Stimulated activated CD4-positive, alpha-beta T cell treated with anti-CD3 and anti-CD28 coated beads, Interleukin-1b, Interleukin-23, amount 100 ng/mL, for 48 hours (primary cell): ENCODE results near the gene UVRAG.
"Not testable (repeated sequence)": the region's sequence is repeated elsewhere in the genome, so short reads cannot be mapped to it uniquely, and the experiment has no call there.

Experiments
- DNase-seq: peaks from one replicate; pipeline ENCODE4 v3.0.0-alpha.2; 2020

Gene UVRAG

DNA sequence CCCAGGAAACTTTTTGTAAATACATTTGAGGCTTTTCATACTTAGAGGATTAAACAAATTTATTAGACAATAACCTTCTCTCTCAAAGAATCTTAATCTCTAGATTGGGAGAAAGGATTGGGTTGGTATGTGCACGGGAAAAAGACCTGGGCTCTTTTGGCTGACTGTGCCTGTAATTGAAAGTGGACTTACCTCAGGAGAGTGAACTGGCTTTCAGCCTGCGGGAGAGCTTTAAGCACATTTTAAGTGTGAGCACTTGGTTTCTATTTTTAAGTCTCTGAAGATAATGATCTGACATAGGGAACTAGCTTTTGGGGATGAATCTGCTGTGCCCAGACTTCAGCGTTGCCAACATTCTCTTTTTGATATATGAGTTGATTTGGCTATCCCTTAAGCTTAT lies 35.8 kb downstream of the UVRAG start:
- no peak for DNase-seq

DNA sequence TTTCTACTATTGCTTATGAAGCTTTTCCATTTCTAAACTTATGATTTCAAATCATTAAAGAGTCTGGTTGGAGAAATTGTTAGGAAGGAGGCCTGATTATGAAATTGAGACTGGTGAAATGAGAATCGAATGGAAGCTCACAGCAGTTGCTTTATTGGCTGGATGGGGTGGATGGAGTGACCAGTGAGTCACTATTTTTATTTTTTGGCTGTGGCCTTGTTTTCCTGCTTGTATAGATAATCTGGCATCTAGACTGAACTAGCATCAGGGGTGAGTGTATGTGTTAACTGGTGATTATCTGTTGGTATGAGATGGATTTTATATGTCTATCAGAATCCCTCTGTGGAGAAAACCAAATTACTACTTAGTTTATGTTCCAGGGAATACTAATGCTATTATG lies 36.2 kb downstream of the UVRAG start:
- no peak for DNase-seq

DNA sequence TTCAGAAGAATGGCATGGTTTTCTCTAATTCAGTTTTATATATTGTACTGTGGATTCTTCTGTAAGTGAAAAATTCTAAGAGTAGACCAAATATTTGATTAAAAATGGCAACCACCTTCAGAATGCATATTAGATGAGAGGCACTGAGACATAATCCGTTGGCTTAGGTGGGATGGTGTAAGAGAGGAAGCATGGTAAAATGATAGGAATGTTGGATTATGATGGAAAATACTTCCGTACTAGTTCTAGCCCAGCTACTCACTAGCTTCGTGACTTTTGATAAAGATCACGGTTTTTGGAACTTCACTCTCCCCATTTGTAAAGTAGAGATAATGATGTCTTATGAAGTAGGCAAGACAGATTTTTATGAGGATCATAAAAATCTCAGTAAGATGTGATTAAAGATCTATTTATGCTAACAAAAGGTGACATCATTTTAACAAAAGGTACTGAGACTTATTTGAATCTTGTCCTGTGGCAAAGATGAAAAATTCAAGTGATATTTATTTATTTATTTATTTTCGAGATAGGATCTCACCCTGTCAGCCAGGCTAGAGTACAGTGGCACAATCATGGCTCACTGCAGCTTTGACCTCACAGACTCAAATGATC lies 37.5 kb downstream of the UVRAG start:
- DNase-seq = no peak

DNA sequence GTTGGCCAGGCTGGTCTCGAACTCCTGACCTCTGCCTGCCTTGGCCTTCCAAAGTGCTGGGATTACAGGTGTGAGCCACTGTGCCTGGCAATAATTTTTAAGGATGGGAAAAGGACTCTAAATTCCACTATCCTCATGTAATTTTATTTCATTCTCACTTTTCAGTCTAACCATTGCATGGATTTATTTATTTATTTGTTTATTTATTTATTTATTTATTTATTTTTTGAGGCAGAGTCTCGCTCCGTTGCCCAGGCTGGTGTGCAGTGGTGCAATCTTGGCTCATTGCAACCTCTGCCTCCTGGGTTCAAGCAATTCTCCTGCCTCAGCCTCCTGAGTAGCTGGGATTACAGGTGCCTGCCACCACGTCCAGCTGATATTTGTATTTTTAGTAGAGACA lies 38.6 kb downstream of the UVRAG start:
- DNase-seq = not testable (repeated sequence)

DNA sequence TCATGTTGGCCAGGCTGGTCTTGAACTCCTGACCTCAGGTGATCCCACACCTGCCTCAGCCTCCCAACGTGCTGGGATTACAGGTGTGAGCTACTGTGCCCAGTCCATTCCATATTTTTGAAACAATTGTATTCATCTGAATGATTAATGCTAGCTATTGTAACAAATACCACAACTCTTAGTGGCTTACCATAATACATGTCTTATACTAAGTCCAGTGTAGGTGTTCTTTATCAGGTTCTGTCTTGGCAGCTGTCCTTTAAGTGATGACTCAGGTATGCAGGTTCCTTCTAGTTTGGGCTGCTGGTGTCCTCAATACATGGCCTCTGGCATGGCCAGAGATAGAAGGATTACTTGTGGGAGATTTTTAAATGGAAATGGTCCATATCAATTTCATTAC lies 39.0 kb downstream of the UVRAG start:
- no peak for DNase-seq

DNA sequence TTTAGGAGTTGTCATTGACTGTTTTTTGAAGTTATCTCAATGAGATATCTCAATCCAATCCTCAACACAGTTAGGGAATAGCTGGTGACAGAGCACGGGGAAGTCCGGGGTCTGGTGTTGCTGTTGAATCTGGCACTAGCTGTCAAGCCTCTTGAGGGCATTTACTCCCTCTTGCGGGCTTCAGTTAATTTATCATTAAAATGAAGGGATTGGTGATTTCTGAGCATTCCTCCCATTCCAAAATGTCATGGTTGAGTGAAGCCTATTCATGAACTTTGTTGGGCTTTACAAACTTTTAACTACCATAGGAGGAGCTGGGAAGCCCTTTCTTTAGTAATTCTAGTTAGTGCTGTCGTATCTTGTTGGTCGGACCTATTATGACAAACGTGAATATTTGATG lies 40.2 kb downstream of the UVRAG start:
- DNase-seq = no peak

DNA sequence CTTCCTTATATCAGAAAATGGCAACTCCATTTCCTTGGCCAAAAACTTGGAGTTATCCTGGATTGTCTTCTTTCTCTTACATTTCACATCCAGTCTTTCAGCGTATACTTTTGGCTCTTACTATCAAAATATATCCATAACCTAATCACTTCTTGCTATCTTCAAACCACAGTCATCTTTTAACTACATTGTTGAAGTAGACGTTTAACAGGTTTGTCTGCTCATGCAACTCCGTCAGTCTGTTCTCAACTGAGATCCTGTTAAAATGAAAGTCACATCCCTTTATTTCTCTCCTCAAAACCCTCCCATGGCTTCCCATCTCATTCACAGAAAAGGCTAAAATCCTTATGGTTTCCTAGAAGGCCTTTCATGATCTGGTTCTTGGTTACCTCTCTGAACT lies 41.9 kb downstream of the UVRAG start:
- no peak for DNase-seq

DNA sequence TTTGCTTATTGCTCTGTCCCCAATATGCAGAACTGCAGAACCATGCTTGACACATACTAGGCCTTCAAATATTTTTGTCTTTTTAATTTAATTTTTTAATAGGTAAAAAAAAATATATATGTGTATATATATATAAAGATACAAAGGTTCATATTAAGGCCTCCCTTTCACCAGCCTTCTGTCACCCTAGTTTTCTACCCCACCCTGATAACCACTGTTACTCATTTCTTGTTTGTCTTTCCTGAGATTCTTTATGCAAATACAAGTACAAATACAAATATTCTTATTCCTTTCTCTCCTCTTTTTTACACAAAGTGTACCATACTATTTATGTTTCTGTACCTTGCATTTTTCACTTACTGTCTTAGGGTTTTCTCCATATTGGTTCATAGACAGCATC lies 43.0 kb downstream of the UVRAG start:
- DNase-seq = no peak

DNA sequence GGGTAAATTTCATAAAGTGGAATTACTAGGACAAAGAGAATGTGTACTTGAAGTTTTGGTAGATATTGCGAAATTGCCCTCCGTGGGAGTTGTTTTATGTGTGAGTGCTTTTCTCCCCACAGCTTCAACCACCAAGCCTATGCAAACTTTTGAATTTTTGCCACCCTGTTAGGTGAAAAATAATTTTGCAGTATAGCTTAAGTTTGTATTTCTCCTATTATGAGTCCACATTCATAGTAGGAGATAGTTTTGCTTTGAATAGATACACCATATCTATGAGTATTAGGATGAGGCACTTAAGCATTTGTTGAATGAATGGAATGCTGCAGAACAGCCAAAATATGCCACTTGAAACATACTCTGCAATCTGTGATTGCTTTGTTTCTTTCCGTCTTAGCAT lies 43.6 kb downstream of the UVRAG start:
- no peak for DNase-seq

DNA sequence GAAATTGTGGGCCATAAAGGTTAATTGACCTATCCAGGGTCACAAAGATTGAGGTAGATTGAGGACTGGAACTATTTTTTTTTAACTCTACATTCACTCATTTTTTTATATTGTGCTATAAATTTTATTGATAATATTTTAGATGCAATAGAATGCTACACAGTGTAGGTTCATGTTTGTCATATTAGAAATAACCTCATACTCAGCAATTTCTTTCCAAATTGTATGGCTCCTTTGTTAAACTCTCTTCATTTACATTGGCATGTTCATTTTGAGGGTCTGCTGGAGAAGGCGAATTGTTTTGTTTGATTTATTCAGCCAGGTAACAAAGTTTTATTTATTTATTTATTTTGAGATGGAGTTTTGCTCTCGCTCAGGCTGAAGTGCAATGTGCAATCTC lies 44.6 kb downstream of the UVRAG start:
- no peak for DNase-seq

DNA sequence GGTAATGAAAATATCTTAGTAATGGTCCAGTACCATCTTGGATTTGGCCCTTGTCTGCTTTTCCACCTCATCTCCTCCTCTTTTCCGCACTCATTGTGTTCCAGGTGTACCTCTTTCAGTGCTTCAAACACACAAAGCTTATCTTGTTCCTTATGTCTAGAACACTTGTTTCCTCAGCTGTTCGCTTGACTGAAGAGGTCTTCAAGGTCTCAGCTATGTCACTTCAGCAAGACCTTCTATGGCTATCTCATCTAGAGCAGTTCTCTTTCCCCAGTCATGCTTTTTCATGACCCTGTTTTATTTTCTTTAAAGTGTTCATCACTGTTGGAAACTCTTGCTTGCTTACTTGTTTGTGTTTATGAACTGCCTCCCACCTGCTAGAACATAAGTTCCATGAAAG lies 47.4 kb downstream of the UVRAG start:
- no peak for DNase-seq

DNA sequence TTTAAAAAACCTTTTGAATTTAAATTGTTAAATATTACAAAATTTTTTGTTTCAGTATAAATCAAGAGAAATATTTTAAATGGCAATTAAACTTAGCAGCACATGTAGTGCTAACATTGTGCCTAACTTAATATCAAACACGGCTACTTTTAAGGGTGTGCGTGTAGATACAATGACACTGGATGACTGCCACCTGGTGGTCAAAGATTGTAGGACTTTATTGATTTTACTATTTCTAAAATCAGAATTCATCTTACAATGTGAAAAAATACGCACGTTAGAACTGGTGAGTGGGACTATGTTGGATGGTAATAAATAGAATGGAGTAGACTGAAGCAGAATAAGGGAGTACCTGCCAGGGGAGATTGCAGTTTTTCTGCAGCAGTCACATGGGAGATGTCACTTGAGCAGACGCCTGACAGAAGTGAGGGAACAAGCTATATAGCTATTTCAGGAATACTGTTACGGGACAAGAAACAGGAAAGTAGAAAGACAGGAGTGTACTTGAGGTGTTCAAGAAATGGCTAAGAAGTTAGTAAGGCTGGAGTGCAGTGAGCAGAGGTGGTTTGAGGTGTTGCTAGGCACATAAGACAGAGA lies 52.9 kb downstream of the UVRAG start:
- DNase-seq = no peak

DNA sequence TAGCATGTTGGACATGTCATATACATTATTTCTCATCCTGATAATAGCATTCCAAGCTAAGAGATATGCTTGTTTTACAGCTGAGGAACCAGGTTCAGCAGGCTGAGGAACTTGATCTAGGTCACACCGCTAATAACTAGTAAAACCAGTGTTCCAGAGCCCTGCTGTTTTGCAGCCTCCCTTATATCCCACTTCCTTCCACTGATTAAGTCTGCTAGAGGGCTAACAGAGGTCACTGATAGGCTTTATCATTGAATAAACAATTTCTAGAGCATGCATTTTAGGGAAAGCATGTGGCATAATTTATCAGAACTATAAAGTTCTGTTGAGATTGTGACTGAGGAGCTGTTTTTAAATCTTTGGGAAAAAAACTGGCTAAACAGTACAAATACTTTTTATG lies 54.0 kb downstream of the UVRAG start:
- DNase-seq = no peak

DNA sequence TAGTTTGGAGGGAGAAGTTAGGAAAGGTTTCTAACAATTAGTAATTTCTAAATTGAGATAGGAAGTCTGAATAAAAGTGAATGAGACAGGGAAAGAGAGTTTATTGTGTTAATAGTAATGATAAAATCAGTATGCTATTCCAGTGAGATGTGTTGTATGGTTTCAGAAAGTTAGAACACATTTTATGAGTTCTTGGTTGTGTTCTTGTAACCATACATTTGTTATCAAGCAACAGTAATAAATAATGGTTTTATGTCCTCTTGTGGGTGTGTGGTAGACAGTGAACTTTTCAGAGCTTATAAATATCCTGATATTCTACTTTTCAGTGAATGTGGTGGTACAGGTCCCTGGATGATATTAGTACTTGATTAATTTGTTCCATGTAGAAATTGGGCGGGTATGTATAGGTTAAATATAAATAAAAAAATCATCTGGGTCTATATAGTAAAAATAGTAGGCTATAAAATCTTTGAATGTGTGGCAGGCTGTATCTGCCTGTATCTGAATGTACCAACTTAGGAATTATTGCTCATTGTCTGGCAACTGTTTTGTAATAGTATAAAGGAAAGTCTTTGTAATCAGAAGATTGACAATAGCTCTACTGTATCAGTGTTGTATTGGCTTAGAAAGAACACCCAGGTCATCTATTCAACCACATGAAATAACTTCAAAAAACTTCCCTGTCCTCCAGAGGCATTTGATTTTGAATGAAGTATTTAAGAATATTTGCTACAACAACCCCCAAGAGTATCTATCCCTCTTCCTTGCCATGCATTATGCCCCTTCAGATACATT lies 54.8 kb downstream of the UVRAG start:
- DNase-seq = no peak

DNA sequence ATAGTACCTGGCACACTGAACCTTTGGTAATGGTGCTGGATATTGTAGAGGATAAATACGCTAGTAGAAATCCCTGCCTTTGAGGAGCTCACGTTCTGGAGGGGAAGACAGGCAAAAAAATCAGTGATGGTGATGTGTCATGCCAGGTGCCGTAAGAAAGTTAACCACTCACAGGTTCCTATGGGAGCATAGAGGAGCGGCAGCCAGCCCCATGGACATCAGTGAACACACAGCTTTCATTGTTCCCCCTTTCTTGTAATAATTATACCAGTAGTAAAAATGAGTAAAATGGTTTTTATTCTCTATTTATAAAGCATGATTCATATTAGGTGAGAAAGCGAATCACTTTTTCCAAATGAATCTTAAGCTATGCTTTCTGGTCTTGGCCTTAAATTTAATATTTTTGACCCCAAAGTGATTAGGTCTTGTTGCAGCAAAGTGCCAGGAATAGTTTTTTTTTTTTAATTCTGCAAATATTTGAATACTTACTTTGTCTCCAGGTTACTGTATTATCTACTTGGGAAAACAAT lies 57.9 kb downstream of the UVRAG start:
- no peak for DNase-seq

DNA sequence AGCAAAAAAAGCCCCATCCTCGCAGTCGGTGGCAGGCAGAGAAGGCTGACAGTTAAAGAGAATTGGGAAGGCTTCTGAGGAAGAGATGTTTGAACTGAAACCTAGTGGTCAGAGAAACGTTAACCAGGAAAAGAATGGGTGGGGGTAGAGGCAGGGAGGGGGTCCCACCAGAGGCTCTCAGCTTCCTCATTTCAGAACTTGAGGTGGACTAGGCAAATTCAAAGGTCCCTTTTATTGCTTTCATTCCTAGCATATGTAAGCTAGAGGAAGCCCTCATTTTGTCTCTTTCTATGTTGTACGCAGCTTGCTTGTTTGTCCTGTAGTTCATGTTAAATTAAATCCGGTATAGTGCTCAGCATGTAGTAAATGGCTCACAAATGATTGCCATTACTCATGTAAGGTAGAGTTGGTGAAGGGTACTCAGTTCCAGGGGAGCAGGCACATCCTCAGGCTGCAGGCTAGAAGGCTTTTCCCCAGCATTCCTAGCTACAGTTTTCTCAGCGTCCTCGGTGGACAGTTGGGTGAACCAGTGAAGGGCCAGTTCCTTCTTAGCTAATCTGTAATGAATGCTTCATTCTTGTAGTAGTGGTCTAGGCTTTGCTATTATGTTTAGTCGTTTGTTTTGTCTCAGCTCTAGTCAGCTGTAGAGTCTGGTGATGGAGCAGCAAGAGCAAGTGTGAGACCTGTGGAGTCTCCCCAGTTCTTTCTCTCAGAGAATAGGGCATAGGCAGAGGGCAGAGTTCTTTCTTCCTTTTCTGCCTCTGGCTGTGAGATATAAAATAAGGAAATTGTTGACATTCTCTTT lies 58.6 kb downstream of the UVRAG start:
- no peak for DNase-seq

DNA sequence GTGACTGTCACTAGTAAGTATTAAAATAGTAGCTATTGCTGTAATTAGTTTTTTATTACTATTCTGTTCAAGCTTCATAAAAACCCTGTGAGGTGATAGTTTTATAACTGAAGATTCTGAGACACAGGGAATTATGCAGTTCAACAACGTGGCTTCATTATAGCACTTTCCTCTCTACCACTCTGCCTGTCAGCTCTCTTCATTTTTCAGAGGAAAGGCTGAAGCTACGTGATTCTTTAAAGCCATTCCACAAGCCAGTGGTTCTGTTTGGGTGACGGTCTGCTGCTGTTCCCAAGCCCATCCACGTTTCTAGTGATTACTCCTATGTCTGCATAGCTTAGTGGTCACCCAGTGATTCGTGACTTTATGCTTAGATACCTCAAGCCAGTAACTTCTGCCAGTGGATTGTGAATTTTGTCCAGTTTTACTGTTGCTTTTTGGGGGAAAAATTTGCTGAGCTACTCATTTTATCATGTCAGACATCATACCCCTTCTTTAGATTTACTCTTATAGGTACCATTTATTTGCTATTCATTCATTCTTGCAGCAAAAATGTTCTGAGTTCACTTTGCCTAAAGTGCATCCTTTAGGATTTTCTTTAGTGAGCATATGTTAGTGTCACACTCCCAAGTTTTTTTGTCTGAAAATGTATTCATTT lies 59.8 kb downstream of the UVRAG start:
- no peak for DNase-seq

DNA sequence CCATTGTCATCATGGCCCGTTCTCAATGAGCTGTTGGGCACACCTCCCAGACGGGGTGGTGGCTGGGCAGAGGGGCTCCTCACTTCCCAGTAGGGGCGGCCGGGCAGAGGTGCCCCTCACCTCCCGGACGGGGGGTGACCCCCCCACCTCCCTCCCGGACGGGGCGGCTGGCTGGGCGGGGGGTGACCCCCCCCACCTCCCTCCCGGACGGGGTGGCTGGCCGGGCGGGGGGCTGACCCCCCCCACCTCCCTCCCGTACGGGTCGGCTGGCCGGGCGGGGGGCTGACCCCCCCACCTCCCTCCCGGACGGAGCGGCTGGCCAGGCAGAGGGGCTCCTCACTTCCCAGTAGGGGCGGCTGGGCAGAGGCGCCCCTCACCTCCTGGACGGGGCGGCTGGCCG lies 62.3 kb downstream of the UVRAG start:
- DNase-seq = not testable (repeated sequence)

DNA sequence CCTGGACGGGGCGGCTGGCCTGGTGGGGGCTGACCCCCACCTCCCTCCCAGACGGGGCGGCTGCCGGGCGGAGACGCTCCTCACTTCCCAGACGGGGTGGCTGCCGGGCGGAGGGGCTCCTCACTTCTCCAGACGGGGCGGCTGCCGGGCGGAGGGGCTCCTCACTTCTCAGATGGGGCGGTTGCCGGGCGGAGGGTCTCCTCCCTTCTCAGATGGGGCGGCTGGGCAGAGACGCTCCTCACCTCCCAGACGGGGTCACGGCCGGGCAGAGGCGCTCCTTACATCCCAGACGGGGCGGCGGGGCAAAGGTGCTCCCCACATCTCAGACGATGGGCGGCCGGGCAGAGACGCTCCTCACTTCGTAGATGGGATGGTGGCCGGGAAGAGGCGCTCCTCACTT lies 62.9 kb downstream of the UVRAG start:
- not testable (repeated sequence) for DNase-seq

DNA sequence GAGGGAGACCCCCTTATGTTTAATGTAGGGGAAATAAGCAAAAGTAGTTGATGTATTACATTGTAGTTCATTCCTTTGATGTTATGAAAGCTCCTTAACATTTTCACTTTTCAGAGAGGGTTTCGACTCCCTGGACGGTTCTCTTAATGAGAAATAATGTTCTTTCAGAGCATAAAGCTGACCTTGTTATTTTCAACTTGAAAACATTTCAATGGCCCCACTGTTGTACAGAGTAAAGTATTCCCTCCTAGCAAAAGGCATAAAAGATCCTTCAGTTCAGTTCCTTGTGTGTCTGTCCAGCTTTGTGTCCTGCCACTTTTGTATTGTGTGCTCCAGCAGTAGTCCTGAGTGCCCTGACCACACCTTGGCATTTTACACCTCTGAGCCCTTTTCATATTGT lies 63.9 kb downstream of the UVRAG start:
- no peak for DNase-seq

DNA sequence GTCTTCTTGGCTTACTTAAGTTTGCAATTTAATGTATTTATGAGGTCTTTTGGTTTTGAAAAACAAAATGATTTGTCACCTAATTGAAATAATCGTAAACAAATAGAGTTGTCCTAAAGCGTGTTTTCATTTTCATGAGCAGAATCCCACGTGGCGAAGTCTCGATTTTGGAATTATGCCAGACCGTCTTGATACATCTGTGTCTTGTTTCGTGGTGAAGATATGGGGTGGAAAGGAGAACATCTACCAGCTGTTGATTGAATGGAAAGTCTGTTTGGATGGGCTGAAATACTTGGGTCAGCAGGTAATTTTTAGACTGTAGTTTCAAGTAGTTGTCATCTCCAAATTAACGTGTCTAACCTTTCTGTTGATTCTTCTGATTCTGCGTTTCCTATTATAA lies 64.7 kb downstream of the UVRAG start:
- DNase-seq = no peak

DNA sequence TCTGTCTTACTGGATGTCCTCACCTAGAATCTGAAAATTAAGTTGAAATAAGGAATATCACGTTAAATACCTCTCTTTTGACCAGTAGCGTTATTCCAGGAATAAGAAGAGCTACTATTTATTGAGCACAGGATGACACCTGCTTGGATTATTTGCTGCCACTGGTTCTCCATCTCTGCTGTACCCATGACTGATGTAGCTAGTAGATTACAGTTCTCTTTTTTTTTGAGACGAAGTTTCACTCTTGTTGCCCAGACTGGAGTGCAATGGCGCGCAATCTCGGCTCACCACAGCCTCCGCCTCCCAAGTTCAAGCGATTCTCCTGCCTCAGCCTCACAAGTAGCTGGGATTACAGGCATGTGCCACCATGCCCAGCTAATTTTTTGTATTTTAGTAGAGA lies 65.3 kb downstream of the UVRAG start:
- DNase-seq = not testable (repeated sequence)

DNA sequence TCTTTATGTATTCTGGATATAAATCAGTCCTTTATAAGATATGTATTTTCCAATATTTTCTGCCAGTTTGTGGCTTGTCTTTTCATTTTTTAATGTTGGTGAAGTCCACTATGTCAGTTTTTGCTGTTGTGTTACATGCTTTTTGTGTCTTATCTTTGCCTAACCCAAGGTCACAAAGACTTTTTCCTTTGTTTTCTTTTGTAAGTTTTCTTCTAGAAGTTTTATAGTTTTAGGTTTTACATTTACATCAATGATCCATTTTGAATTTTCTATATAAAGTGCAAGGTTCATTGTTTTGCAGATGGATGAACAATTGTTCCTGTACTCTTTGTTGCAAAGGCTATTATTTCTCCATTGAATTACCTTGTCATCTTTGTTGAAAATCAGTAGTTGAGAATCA lies 69.3 kb downstream of the UVRAG start:
- DNase-seq = no peak
